NCI-H146 treated with DMSO at 0.1 percent for 48 hours (cell line): Measurements from ENCODE around the gene SRD5A1.

Source experiments
- DNase-seq: peaks from one replicate; lab custom pipeline; 2025; ENCODE audit not compliant: unreplicated experiment; lab: John Stamatoyannopoulos, UW

The SRD5A1 gene

GRCh38 chr5:6723816-6724300, 90.6 kb downstream of the SRD5A1 start:
- DNase-seq: no peak
